Renal pelvis (tissue), 4 donors: Measurements from ENCODE around the gene GAB2. TPM values are rescaled to one million over a fixed set of nuclear protein-coding genes. Genes with fewer than 3 reads are reported as not detected.

Experiments
- DNase-seq: peaks from one replicate; pipeline ENCODE4 v3.0.0-alpha.2; 2013
- polyA plus RNA-seq, 3 donors: library from polyadenylated mRNA; unstranded; fragments of 120-200 nt; gene quantifications; one replicate each; pipeline ENCODE4 v1.2.1, GENCODE V29; 2013; ENCODE audit not compliant: insufficient read length in 3 of 3

Gene GAB2
- polyA plus RNA-seq, 3 donors, result 17.1 to 19.8 (median 17.8) TPM

- DNase-seq, result no peak
Observed at GRCh38 chr11:78345450-78345849, 72.2 kb downstream of the GAB2 start.

- no peak for DNase-seq
Observed at GRCh38 chr11:78344676-78345075, 72.9 kb downstream of the GAB2 start.

GRCh38 chr11:78344094-78344493 is 73.5 kb downstream of the GAB2 start:
- DNase-seq, result no peak

- DNase-seq, result no peak
Observed at GRCh38 chr11:78343303-78343702, 74.3 kb downstream of the GAB2 start.

DNA sequence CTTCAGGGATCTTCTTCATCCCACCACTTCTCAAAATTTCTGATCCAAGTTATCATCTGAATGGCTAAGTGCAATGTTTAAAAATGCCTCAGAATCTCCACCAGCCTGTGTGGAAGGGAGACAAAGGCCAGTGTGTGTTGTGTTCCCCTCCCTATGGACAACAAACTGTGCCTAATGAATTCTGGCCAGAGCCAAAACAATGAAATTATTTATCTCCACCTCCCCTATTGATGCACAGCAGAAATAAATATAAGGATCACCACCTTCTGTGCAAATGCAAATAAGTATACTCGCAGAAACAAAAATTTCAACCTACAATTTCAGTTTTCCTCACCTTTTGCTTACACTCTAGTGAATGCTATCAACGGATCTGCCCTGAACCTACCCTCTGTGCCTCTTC is 75.8 kb downstream of the GAB2 start:
- DNase-seq, result no peak

GRCh38 chr11:78340530-78340929 is 77.1 kb downstream of the GAB2 start:
- DNase-seq, result no peak

- no peak for DNase-seq
Observed at GRCh38 chr11:78339945-78340344, 77.7 kb downstream of the GAB2 start.

GRCh38 chr11:78339483-78339882 is 78.1 kb downstream of the GAB2 start:
- no peak for DNase-seq

GRCh38 chr11:78338702-78339101 is 78.9 kb downstream of the GAB2 start:
- DNase-seq, result no peak

DNA sequence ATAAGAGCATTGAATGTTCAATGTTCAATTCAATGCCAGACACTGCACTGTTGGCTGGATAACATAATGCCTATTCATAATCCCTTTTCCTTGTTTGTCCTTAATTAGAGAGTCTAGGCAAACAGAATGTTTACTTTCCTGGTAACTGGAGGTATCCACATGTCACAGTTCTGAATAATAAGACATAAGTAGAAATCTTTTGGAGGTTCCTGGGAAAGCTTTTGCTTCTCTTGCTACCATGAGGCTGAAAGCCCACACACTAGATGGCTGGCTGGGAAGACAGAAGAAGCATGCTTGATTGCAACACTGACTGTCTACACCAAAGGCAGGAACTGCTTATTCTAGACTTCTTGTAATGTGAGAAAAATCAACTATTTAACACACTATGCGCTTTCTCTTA is 79.5 kb downstream of the GAB2 start:
- DNase-seq, result no peak

DNA sequence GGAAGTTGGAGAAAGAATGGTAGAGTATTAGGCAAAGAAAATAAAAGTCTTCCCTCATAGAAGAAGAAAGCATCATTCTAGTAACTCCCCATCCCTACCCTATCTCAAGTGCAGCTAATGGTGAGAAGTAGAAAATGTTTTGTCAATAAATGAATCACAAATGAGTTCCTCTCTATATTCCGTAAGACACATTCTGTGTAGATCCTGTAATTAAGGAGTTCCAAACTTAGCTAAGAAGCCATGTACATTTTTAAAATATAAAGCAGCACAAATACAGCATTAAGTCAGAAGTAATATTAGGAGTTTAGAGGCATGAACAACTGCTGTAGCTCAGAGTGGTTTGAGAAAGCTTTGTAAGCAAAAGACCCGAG is 80.1 kb downstream of the GAB2 start:
- no peak for DNase-seq

DNA sequence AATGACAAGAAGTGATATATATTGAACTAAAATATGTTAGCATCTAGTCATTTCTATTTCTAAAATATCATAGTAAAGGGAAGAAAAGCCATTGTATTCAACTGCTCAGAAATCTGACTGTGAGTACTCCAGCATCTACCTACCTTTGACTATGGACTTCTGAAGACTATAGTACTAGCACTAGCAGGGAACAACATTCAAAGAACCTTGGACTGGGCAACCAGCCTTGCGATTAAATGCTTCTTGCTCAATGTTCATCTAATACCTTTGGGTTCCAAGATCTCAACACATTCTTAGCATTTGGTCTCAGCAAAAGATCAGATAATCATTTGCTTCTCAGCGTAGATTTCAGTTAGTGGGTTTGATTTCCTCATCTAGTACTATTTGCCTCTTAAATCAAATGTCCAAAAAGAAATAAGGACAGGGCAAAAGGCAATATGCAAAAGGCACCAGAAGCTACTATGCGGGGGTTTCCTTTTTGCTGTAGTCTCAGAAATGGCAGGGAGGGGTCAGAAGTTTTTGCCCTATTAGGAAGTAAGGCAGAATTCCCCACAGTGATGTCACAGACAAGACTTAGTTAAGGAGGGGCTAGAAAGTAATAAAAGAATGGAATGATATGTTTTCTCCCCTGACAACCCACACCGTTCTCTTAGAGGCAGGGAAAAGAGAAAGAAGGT is 80.6 kb downstream of the GAB2 start:
- no peak for DNase-seq

- DNase-seq, result no peak
Observed at GRCh38 chr11:78334109-78334508, 83.5 kb downstream of the GAB2 start.

DNA sequence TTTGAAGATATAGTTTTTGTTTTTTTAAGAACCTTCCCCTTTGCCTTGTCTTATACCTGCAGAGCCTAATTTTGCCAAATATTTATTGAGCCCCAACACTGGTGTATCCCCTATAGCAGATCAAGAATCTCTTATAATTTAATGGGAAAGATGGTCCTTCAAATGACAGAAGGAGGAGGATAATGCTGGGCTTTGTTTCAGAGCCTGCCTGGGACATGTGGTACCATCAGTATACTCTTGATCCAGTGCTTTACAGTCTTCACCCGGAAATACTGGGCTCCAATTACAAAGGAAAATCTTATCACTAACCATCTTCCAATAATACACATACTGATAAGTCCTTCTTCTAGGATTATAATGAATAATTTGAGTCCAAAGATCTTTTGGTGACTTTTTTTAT is 84.7 kb downstream of the GAB2 start:
- no peak for DNase-seq

- DNase-seq, result no peak
Observed at GRCh38 chr11:78332174-78332866, 85.3 kb downstream of the GAB2 start.

- no peak for DNase-seq
Observed at GRCh38 chr11:78331711-78332110, 85.9 kb downstream of the GAB2 start.

GRCh38 chr11:78330361-78330760 is 87.3 kb downstream of the GAB2 start:
- no peak for DNase-seq

DNA sequence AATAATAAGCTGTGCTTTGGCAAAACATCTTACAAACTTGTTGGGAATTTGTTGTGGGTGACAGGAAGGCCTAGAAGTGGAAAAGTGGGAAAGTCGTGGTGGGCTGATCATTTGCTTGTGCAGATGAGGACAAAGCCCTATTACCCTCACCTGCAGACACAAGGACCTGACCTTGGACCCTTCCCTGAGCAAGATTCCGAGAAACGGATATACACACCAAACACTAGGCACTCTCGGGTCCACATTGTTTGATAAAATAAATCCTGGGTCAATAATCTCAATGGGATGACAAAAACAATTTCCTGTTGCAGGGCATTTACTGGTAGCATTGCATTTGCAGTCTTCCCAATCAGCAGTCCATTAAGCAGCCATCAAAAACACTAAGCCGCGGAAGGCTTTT is 89.7 kb downstream of the GAB2 start:
- DNase-seq, result no peak

- DNase-seq, result no peak
Observed at GRCh38 chr11:78325274-78325781, 92.3 kb downstream of the GAB2 start.

DNA sequence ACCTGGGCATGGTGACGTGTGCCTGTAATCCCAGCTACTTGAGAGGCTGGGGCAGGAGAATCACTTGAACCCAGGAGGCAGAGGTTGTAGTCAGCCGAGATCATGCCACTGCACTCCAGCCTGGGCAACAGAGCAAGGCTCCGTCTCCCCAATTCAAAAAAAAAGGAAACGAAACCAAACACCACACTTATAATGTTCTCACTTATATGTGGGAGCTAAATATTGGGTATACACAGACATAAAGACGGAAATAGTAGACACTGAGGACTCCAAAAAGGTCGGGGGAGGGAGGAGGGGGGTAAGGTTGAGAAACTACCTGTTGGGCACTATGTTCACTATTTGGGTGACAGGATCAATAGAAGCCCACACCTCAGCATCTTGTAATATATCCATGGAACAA is 94.3 kb downstream of the GAB2 start:
- no peak for DNase-seq

DNA sequence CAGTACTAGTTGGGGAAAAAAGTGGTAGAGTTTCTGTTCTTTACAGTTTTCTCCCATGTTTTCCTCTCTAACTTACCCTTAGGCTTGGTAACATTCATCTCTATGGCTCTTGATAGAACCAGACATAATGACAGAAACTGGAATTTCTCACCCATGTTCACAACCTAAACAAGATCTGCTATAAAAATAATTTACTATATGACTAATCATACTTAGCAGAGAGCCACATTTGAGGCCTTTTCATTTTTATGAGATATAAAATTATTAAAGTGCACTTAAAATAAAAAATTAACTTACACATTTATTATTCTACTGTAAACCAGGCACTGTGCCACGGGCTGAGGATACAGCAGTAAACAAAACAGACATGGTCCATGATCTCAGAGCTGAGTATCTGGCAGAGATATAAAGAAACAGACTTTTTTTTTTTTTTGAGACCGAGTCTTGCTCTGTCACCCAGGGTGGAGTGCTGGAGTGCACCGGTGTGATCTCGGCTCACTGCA is 98.1 kb downstream of the GAB2 start:
- DNase-seq, result peak; percentile 17

- DNase-seq, result no peak
Observed at GRCh38 chr11:78318321-78319114, 99.1 kb downstream of the GAB2 start.

GRCh38 chr11:78315724-78316123 is 101.9 kb downstream of the GAB2 start:
- no peak for DNase-seq
